HepG2 (cell line): ENCODE results near the gene HLCS. TPM values are rescaled to one million over a fixed set of nuclear protein-coding genes. Genes with fewer than 3 reads are reported as not detected.

ENCODE experiments used
- ATAC-seq: fragments of 200-7000 bp; cut with Tn5 transposase; 3 replicates; pipeline ENCODE4 v1.9.1; 2020; ENCODE audit warnings: mild to moderate bottlenecking, moderate library complexity
- BruUV-seq: library from RNA; stranded (reverse); fragments of 400-500 nt; replicated peaks from 2 replicates; lab custom pipeline; 2021; lab: Mats Ljungman, UMichigan
- CTCF ChIA-PET: fragments of 300-600 bp; formaldehyde crosslinking; extraction: SDS; loops from one replicate; lab custom pipeline; 2021; ENCODE audit warnings: low total read pairs, inconsistent platforms, low intra/inter-chr PET ratio; lab: Yijun Ruan, JAX
- POLR2A ChIA-PET: fragments of 350-600 bp; sonication (Branson Sonifier 250); formaldehyde crosslinking; loops from one replicate; lab custom pipeline; 2020; ENCODE audit warnings: antibody characterized with exemption, inconsistent platforms; lab: Yijun Ruan, JAX
- DNase-seq: peaks from one replicate; pipeline ENCODE4 v3.0.0-alpha.2; 2015; ENCODE audit warnings: low spot score
- FAIRE-seq: peaks from 3 replicates; lab custom pipeline; 2011; peaks lifted over from hg19 to GRCh38; lab: Jason Lieb, UNC
- H2AFZ ChIP-seq: one replicate; pipeline ENCODE4 v1.6.1; 2011; ENCODE audit warnings: low read length, inconsistent platforms
- H3K27ac ChIP-seq: fragments of 300-600 bp; 3 replicates; pipeline ENCODE4 v1.8.0; 2011; ENCODE audit warnings: mixed run types, mild to moderate bottlenecking, mixed read lengths, low read length, inconsistent platforms; ENCODE audit not compliant: insufficient read depth; ENCODE audit errors: extremely low read length
- H3K27me3 ChIP-seq, 2 experiments: fragments of 200-600 bp in 1 of 2; 2 replicates in 1 of 2; 3 replicates in 1 of 2; pipeline versions ENCODE4 v1.6.0 to v1.8.0; 2011; ENCODE audit warnings: low read length in 2 of 2, mild to moderate bottlenecking in 2 of 2, moderate library complexity in 2 of 2, inconsistent platforms in 1 of 2; ENCODE audit not compliant: insufficient read depth in 2 of 2, control insufficient read depth in 1 of 2
- H3K36me3 ChIP-seq, 2 experiments: fragments of 200-600 bp in 1 of 2; replicated peaks in 1 of 2; 2 replicates in 1 of 2; 3 replicates in 1 of 2; pipeline versions ENCODE4 v1.5.1 to v1.8.0; 2011; ENCODE audit warnings: low read length in 2 of 2, inconsistent platforms in 1 of 2; ENCODE audit not compliant: insufficient read depth in 2 of 2, control insufficient read depth in 1 of 2
- H3K4me1 ChIP-seq: 2 replicates; pipeline ENCODE4 v1.5.1; 2012; ENCODE audit warnings: low read length, inconsistent platforms; ENCODE audit not compliant: insufficient read depth
- H3K4me2 ChIP-seq: 2 replicates; pipeline ENCODE4 v1.6.0; 2011; ENCODE audit warnings: low read depth, low read length, inconsistent platforms
- H3K4me3 ChIP-seq, 3 experiments: fragments of 200-600 bp in 1 of 3; sonication (generic), shearing (Covaris generic) in 1 of 3; replicated peaks in 1 of 3; 2 replicates each; pipeline ENCODE4 v1.5.1; 2011 to 2016; ENCODE audit warnings: low read length in 3 of 3, inconsistent platforms in 2 of 3, low read depth in 2 of 3, mild to moderate bottlenecking in 2 of 3, control low read depth in 1 of 3, mixed read lengths in 1 of 3; ENCODE audit not compliant: insufficient read depth in 1 of 3
- H3K79me2 ChIP-seq: one replicate; pipeline ENCODE4 v1.6.1; 2011; ENCODE audit warnings: low read length, inconsistent platforms; ENCODE audit not compliant: insufficient read depth
- H3K9ac ChIP-seq: 2 replicates; pipeline ENCODE4 v1.6.0; 2011; ENCODE audit warnings: mild to moderate bottlenecking, low read depth, low read length, inconsistent platforms; ENCODE audit not compliant: insufficient read depth
- H3K9me3 ChIP-seq: 2 replicates; pipeline ENCODE4 v1.5.1; 2012; ENCODE audit warnings: mild to moderate bottlenecking, low read length
- H4K20me1 ChIP-seq: 2 replicates; pipeline ENCODE4 v1.6.0; 2011; ENCODE audit warnings: inconsistent platforms, mild to moderate bottlenecking, low read length, moderate library complexity; ENCODE audit not compliant: insufficient read depth
- FOXK1 ChIP-seq: sonication (generic); formaldehyde crosslinking; IDR thresholded peaks from 2 replicates; pipeline ENCODE4 v1.4.0; 2020; ENCODE audit warnings: low read depth, missing genetic modification reagents, borderline replicate concordance
- GFI1 ChIP-seq: sonication (generic); formaldehyde crosslinking; IDR thresholded peaks from 2 replicates; pipeline ENCODE4 v1.5.0; 2020; ENCODE audit warnings: missing genetic modification reagents, mild to moderate bottlenecking, borderline replicate concordance
- HNRNPL ChIP-seq: fragments of 200-400 bp; formaldehyde crosslinking; IDR thresholded peaks from 2 replicates; pipeline ENCODE4 v1.6.1; 2017; ENCODE audit warnings: mild to moderate bottlenecking, low read depth, low read length
- MTF2 ChIP-seq: sonication (generic); formaldehyde crosslinking; IDR thresholded peaks from 2 replicates; pipeline ENCODE4 v1.5.0; 2020; ENCODE audit warnings: missing genetic modification reagents, borderline replicate concordance
- NFE2L1 ChIP-seq: sonication (generic); formaldehyde crosslinking; IDR thresholded peaks from 2 replicates; pipeline ENCODE4 v1.4.0; 2020; ENCODE audit warnings: missing genetic modification reagents, mild to moderate bottlenecking, borderline replicate concordance
- NFE2L2 ChIP-seq: fragments of 150-350 bp; IDR thresholded peaks from 2 replicates; pipeline ENCODE4 v1.6.1; 2014; ENCODE audit warnings: low read length
- SETDB1 ChIP-seq: sonication (generic); formaldehyde crosslinking; IDR thresholded peaks from 2 replicates; pipeline ENCODE4 v1.5.1; 2020; ENCODE audit warnings: missing genetic modification reagents, mild to moderate bottlenecking, borderline replicate concordance
- TBP ChIP-seq: sonication (generic); formaldehyde crosslinking; IDR thresholded peaks from 2 replicates; pipeline ENCODE4 v1.5.0; 2020; ENCODE audit warnings: missing genetic modification reagents
- ZMAT3 ChIP-seq: sonication (generic); formaldehyde crosslinking; conservative IDR thresholded peaks from 2 replicates; pipeline ENCODE4 v1.7.0; 2021; ENCODE audit warnings: missing genetic modification reagents
- ZNF124 ChIP-seq: sonication (generic); formaldehyde crosslinking; IDR thresholded peaks from 2 replicates; pipeline ENCODE4 v1.4.0; 2020; ENCODE audit warnings: missing genetic modification reagents
- ZNF180 ChIP-seq: sonication (generic); formaldehyde crosslinking; IDR thresholded peaks from 2 replicates; pipeline ENCODE4 v1.4.0; 2020; ENCODE audit warnings: low read depth, missing genetic modification reagents, borderline replicate concordance
- ZNF644 ChIP-seq: IDR thresholded peaks from 2 replicates; pipeline ENCODE4 v1.6.1; 2016; ENCODE audit warnings: low read depth
- WGBS: methylation state at CpG from one replicate; pipeline ENCODE4 v1.1.6; 2017; ENCODE audit warnings: low lambda C conversion rate; 5-methylcytosine and 5-hydroxymethylcytosine counted together
- in situ Hi-C: cut with HindIII; loops from 2 replicates; pipeline ENCODE4 v1.10.0; 2017; ENCODE audit warnings: low pct_unique_long_range_greater_than_20kb; ENCODE audit not compliant: extremely low pct_ligation_motif_present
- intact Hi-C: fragments of 100-400 bp; cut with micrococcal nuclease; formaldehyde crosslinking; loops from one replicate; pipeline ENCODE4 v1.10.0; 2022; ENCODE audit not compliant: unreplicated experiment
- polyA plus RNA-seq, 8 experiments: library from polyadenylated mRNA; depleted of rRNA in 3 of 8; stranded (reverse) in 7 of 8; unstranded in 1 of 8; fragments of >200 nt; fragmentation: Illumina TruSeq in 4 of 8; extraction: Trizol in 4 of 8; gene quantifications; 2 replicates each; pipeline versions ENCODE4 v1.2.1 to v1.2.3, GENCODE V29; 2011 to 2016; ENCODE audit warnings: low read depth in 4 of 8, missing spikeins in 1 of 8, mixed read lengths in 1 of 8; ENCODE audit not compliant: insufficient read depth in 1 of 8
- total RNA-seq, 5 experiments: library from RNA; depleted of rRNA; stranded (reverse); fragments of >200 nt; fragmentation: Illumina TruSeq; extraction: Trizol; gene quantifications; 2 replicates each; pipeline ENCODE4 v1.2.3, GENCODE V29; 2016; ENCODE audit warnings: low read depth in 1 of 5

The HLCS gene
- total and polyA plus RNA-seq, 2 of the 13 experiments (the other 11 are each of a cell fraction or from before 2014, with no cell fraction given), result 7.9 to 12.3 TPM

- Histone ChIP-seq H3K27ac (no peak overlapping the region), H3K4me2 (no peak overlapping the region), H4K20me1 (no peaks in the 10 kb centered on the region), H3K36me3 (no peaks in the 10 kb centered on the region), H3K4me1 (no peaks in the 10 kb centered on the region), H3K27me3 (no peaks in the 10 kb centered on the region), H3K4me3 (no peak overlapping the region), H3K9me3 (no peaks in the 10 kb centered on the region), H3K9ac (no peak overlapping the region), H3K79me2 (no peaks in the 10 kb centered on the region), H2AFZ (no peak overlapping the region)
- no peak for FAIRE-seq
- in situ Hi-C loops (no loop called here), intact Hi-C loops (no loop called here)
- TF ChIP-seq FOXK1 (CRISPR knock-in tag) (no peak), ZNF180 (CRISPR knock-in tag) (no peak), TBP (CRISPR knock-in tag) (no peak), ZNF644 (CRISPR knock-in tag) (no peak), ZMAT3 (CRISPR knock-in tag) (no peak), MTF2 (CRISPR knock-in tag) (no peak), NFE2L1 (CRISPR knock-in tag) (no peak), GFI1 (CRISPR knock-in tag) (no peak), HNRNPL (no peak), NFE2L2 (no peak), ZNF124 (CRISPR knock-in tag) (no peak), SETDB1 (no peak)
- BruUV-seq, result no TSS peak
- DNase-seq, result no peak
- ATAC-seq, result no peak
- POLR2A ChIA-PET, result no interaction called here
- CTCF ChIA-PET, result no interaction called here
- WGBS, result 95% methylated on average over 3 of the region's 3 CpGs
Observed at GRCh38 chr21:36813052-36813451, 153.4 kb downstream of the HLCS start.
